IMR-90 (cell line): ENCODE results near the gene APP. TPM values are rescaled to one million over a fixed set of nuclear protein-coding genes. Genes with fewer than 3 reads are reported as not detected.

Experiments
- ATAC-seq: fragments of 200-7000 bp; cut with Tn5 transposase; 2 replicates; pipeline ENCODE4 v1.9.1; 2020; ENCODE audit warnings: low read depth, mild to moderate bottlenecking, moderate library complexity
- BruUV-seq: library from RNA; stranded (reverse); fragments of 400-500 nt; replicated peaks from 2 replicates; lab custom pipeline; 2021; lab: Mats Ljungman, UMichigan
- CTCF ChIA-PET: fragments of 300-600 bp; formaldehyde crosslinking; extraction: SDS; loops from one replicate; lab custom pipeline; 2021; ENCODE audit warnings: antibody characterized with exemption; lab: Yijun Ruan, JAX
- POLR2A ChIA-PET: fragments of 300-600 bp; sonication (Branson Sonifier 250); formaldehyde crosslinking; loops from one replicate; lab custom pipeline; 2022; ENCODE audit warnings: antibody characterized with exemption; ENCODE audit not compliant: unreplicated experiment; lab: Charles Lee
- DNase-seq: peaks from one replicate; pipeline ENCODE4 v3.0.0; 2013
- H2AFZ ChIP-seq: replicated peaks from 2 replicates; pipeline ENCODE3; 2013; ENCODE audit warnings: low read length, mild to moderate bottlenecking; ENCODE audit not compliant: poor library complexity
- H2AK5ac ChIP-seq: 2 replicates; pipeline ENCODE4 v1.6.1; 2013; ENCODE audit warnings: low read depth, low read length, inconsistent platforms
- H2AK9ac ChIP-seq: replicated peaks from 2 replicates; pipeline ENCODE3; 2013; ENCODE audit warnings: mild to moderate bottlenecking, low read depth, low read length, moderate library complexity; ENCODE audit not compliant: poor library complexity
- H2BK120ac ChIP-seq: 2 replicates; pipeline ENCODE4 v1.6.1; 2013; ENCODE audit warnings: low read depth, low read length, inconsistent platforms
- H2BK15ac ChIP-seq: 3 replicates; pipeline ENCODE4 v1.6.1; 2013; ENCODE audit warnings: low read depth, low read length, inconsistent platforms
- H2BK20ac ChIP-seq: 2 replicates; pipeline ENCODE4 v1.6.1; 2013; ENCODE audit warnings: low read depth, mild to moderate bottlenecking, inconsistent platforms, low read length, moderate library complexity
- H2BK5ac ChIP-seq: 2 replicates; pipeline ENCODE4 v1.6.1; 2013; ENCODE audit warnings: mild to moderate bottlenecking, low read depth, low read length, inconsistent platforms; ENCODE audit not compliant: poor library complexity, severe bottlenecking
- H3K14ac ChIP-seq: replicated peaks from 2 replicates; pipeline ENCODE4 v1.6.1; 2013; ENCODE audit warnings: low read depth, low read length, inconsistent platforms
- H3K18ac ChIP-seq: 2 replicates; pipeline ENCODE4 v1.6.1; 2013; ENCODE audit warnings: low read depth, low read length, control low read depth
- H3K23ac ChIP-seq: 2 replicates; pipeline ENCODE4 v1.6.1; 2013; ENCODE audit warnings: low read depth, low read length, inconsistent platforms
- H3K27ac ChIP-seq: 2 replicates; pipeline ENCODE4 v1.5.1; 2013; ENCODE audit warnings: mild to moderate bottlenecking, control low read depth, low read length; ENCODE audit not compliant: insufficient read depth
- H3K27me3 ChIP-seq: 2 replicates; pipeline ENCODE4 v1.6.1; 2013; ENCODE audit warnings: low read length; ENCODE audit not compliant: control insufficient read depth, insufficient read depth
- H3K36me3 ChIP-seq: 2 replicates; pipeline ENCODE4 v1.6.1; 2013; ENCODE audit warnings: low read length, mixed read lengths; ENCODE audit not compliant: control insufficient read depth, insufficient read depth
- H3K4ac ChIP-seq: 2 replicates; pipeline ENCODE4 v1.6.1; 2013; ENCODE audit warnings: low read depth, low read length, inconsistent platforms
- H3K4me1 ChIP-seq: 2 replicates; pipeline ENCODE4 v1.6.1; 2013; ENCODE audit warnings: low read length, mixed read lengths; ENCODE audit not compliant: control insufficient read depth, insufficient read depth
- H3K4me2 ChIP-seq: 2 replicates; pipeline ENCODE4 v1.6.1; 2013; ENCODE audit warnings: low read depth, mild to moderate bottlenecking, control low read depth, low read length, moderate library complexity
- H3K4me3 ChIP-seq: 2 replicates; pipeline ENCODE4 v1.5.1; 2013; ENCODE audit warnings: low read depth, mild to moderate bottlenecking, control low read depth, low read length, moderate library complexity; ENCODE audit not compliant: insufficient read depth
- H3K56ac ChIP-seq: 2 replicates; pipeline ENCODE4 v1.6.1; 2013; ENCODE audit warnings: low read length, inconsistent platforms; ENCODE audit not compliant: insufficient read depth; ENCODE audit errors: extremely low read depth
- H3K79me1 ChIP-seq, 2 experiments: 2 replicates each; pipeline ENCODE4 v1.6.1; 2013; ENCODE audit warnings: low read length in 2 of 2, inconsistent platforms in 1 of 2, low read depth in 1 of 2
- H3K9ac ChIP-seq: 2 replicates; pipeline ENCODE4 v1.6.1; 2013; ENCODE audit warnings: low read depth, low read length, control low read depth
- H3K9me1 ChIP-seq: 2 replicates; pipeline ENCODE4 v1.6.1; 2013; ENCODE audit warnings: low read length, inconsistent platforms; ENCODE audit not compliant: insufficient read depth
- H3K9me3 ChIP-seq: 2 replicates; pipeline ENCODE4 v1.6.1; 2013; ENCODE audit warnings: low read length; ENCODE audit not compliant: control insufficient read depth, insufficient read depth
- H4K20me1 ChIP-seq: 2 replicates; pipeline ENCODE4 v1.6.1; 2013; ENCODE audit warnings: low read length, inconsistent platforms; ENCODE audit not compliant: insufficient read depth
- H4K5ac ChIP-seq: 2 replicates; pipeline ENCODE4 v1.6.1; 2013; ENCODE audit warnings: mild to moderate bottlenecking, low read depth, low read length, control low read depth
- H4K8ac ChIP-seq, 2 experiments: 2 replicates each; pipeline ENCODE4 v1.6.1; 2013; ENCODE audit warnings: low read depth in 2 of 2, low read length in 2 of 2, control low read depth in 1 of 2, inconsistent platforms in 1 of 2
- H4K91ac ChIP-seq: 2 replicates; pipeline ENCODE4 v1.6.1; 2013; ENCODE audit warnings: low read depth, low read length, inconsistent platforms; ENCODE audit not compliant: insufficient read depth
- BHLHE40 ChIP-seq: fragments of 150-350 bp; IDR thresholded peaks from 2 replicates; pipeline ENCODE4 v1.6.1; 2016; ENCODE audit warnings: mild to moderate bottlenecking, low read depth, low read length
- CEBPB ChIP-seq: IDR thresholded peaks from 2 replicates; pipeline ENCODE4 v1.6.1; 2012; ENCODE audit warnings: low read depth, low read length, improper control_type of control experiment
- CHD1 ChIP-seq: IDR thresholded peaks from 2 replicates; pipeline ENCODE4 v1.6.1; 2012; ENCODE audit warnings: low read depth, low read length, improper control_type of control experiment
- FOS ChIP-seq: fragments of 150-350 bp; IDR thresholded peaks from 2 replicates; pipeline ENCODE4 v1.6.1; 2016; ENCODE audit warnings: low read depth, low read length
- MAZ ChIP-seq: IDR thresholded peaks from 2 replicates; pipeline ENCODE4 v1.6.1; 2012; ENCODE audit warnings: low read depth, mild to moderate bottlenecking, low read length, improper control_type of control experiment, moderate library complexity, borderline replicate concordance
- MXI1 ChIP-seq: IDR thresholded peaks from 2 replicates; pipeline ENCODE4 v1.6.1; 2012; ENCODE audit warnings: low read depth, mild to moderate bottlenecking, low read length, moderate library complexity, borderline replicate concordance
- NFE2L2 ChIP-seq: fragments of 150-350 bp; IDR thresholded peaks from 2 replicates; pipeline ENCODE4 v1.6.1; 2016; ENCODE audit warnings: low read depth, mild to moderate bottlenecking, low read length
- POLR2A ChIP-seq: IDR thresholded peaks from 2 replicates; pipeline ENCODE4 v1.6.1; 2012; ENCODE audit warnings: mild to moderate bottlenecking, low read depth, low read length
- RAD21 ChIP-seq: IDR thresholded peaks from 2 replicates; pipeline ENCODE4 v1.6.1; 2012; ENCODE audit warnings: low read length, improper control_type of control experiment
- RCOR1 ChIP-seq: IDR thresholded peaks from 2 replicates; pipeline ENCODE4 v1.6.1; 2012; ENCODE audit warnings: mild to moderate bottlenecking, low read length, improper control_type of control experiment; ENCODE audit not compliant: insufficient replicate concordance
- RFX5 ChIP-seq: IDR thresholded peaks from 2 replicates; pipeline ENCODE4 v1.8.0; 2012; ENCODE audit warnings: low read depth, mild to moderate bottlenecking, low read length, moderate library complexity
- WGBS, 2 experiments: methylation state at CpG; one replicate each; pipeline versions ENCODE4 v1.1.5 to v1.1.7; 2013; ENCODE audit warnings: missing lambda C conversion rate in 2 of 2; ENCODE audit not compliant: insufficient read length in 1 of 2; ENCODE audit errors: extremely low coverage in 2 of 2; 5-methylcytosine and 5-hydroxymethylcytosine counted together
- dilution Hi-C: fragments of 300-500 bp; cut with HindIII; formaldehyde crosslinking; loops from one replicate; pipeline ENCODE4 v1.14.3; 2018; ENCODE audit warnings: low sequenced_read_pairs; ENCODE audit not compliant: unreplicated experiment
- in situ Hi-C: fragments of 300-500 bp; cut with MboI; formaldehyde crosslinking; loops from 3 replicates; pipeline ENCODE4 v1.14.3; 2019; ENCODE audit warnings: low sequenced_read_pairs, inconsistent platforms, mixed read lengths
- intact Hi-C: fragments of 100-400 bp; cut with micrococcal nuclease; formaldehyde crosslinking; loops from 2 replicates; pipeline ENCODE4 v1.10.0; 2022
- polyA plus RNA-seq, 3 experiments: library from polyadenylated mRNA; depleted of rRNA; stranded (reverse); fragments of >200 nt; gene quantifications; 2 replicates each; pipeline ENCODE4 v1.2.3, GENCODE V29; 2012; ENCODE audit warnings: low replicate concordance in 1 of 3
- total RNA-seq: library from RNA; depleted of rRNA; stranded (reverse); fragments of >200 nt; gene quantifications from 2 replicates; pipeline ENCODE4 v1.2.3, GENCODE V29; 2012
- TF ChIP-seq, protein P1 (sequence below): conservative IDR thresholded peaks from 2 replicates; pipeline ENCODE4 v1.5.1; 2012; ENCODE audit warnings: mild to moderate bottlenecking, low read depth, low read length, improper control_type of control experiment
- TF ChIP-seq, protein P2 (sequence below): fragments of 150-350 bp; IDR thresholded peaks from 2 replicates; pipeline ENCODE4 v1.6.1; 2017; ENCODE audit warnings: mild to moderate bottlenecking, antibody characterized with exemption, low read length, low read depth
- TF ChIP-seq, protein P3 (sequence below): fragments of 150-350 bp; IDR thresholded peaks from 2 replicates; pipeline ENCODE4 v1.6.1; 2016; ENCODE audit warnings: low read depth, mild to moderate bottlenecking, low read length, moderate library complexity, borderline replicate concordance

APP gene
- total and polyA plus RNA-seq, 2 of the 4 experiments (the other 2 are of a cell fraction): 191 to 530 TPM

DNA sequence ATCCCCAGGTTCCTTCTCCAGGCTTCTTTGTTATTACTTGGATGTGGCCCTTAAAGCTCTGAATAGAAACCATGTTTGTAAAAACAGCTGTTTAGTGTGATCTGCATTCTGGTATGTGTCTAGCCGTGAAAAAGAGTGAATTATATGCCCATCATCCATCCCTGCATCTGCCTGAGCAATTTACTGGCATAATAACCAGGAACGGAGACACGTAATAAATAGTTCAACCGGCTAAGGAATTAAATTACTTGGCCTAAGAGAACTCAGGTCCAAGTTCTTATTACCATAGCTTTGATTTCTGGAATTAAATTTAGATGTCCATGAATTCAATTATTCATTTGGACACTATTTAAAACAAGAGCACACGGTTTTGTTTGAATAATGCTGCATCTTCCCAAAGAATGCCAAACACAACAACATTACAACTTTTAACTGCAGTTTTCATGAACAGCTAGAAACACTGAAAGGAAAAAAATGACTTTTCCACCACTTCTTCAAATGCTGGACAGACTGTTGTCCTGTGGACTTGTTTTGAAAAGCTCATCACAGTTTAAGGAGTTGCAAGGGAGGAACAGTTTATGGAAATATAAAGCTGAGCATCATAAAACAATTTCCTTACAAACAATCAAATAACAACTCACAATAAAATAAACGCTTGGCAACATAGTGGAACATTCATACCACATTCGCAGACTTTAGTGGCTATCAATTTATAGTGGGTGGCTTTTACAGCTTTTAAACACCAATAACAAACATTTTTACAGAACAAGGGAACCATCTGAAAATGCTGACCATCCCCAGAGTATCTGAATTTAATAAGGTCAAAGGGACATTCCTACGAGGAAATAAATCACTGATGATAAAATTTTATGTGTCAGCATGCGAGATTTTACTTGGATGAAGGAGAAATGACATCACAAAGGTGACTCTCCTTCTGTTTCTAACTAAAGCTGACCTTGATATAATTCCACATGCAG lies 144.7 kb downstream of the APP start:
- Histone ChIP-seq H3K79me1 (peaks cover 38 to 57% of the 10 kb centered on the region in 2 experiments), H2AFZ (no peak overlapping the region), H3K9me3 (no peaks in the 10 kb centered on the region), H3K4me1 (no peaks in the 10 kb centered on the region), H2BK20ac (no peak overlapping the region), H4K8ac (no peak overlapping the region), H2BK15ac (no peak overlapping the region), H2AK5ac (no peak overlapping the region), H3K56ac (no peak overlapping the region), H3K9me1 (peaks cover 4% of the 10 kb centered on the region; the same call in 1 of the 2 replicates), H3K18ac (no peak overlapping the region), H3K23ac (no peak overlapping the region), H3K9ac (no peak overlapping the region), H2BK5ac (no peak overlapping the region), H4K20me1 (peaks cover 4% of the 10 kb centered on the region; the same call in 1 of the 2 replicates), H3K14ac (no peak overlapping the region), H3K27ac (no peak overlapping the region), H2BK120ac (no peak overlapping the region), H3K4ac (no peak overlapping the region), H3K27me3 (no peaks in the 10 kb centered on the region), H2AK9ac (no peak overlapping the region), H4K5ac (no peak overlapping the region), H3K4me3 (no peak overlapping the region), H3K4me2 (no peak overlapping the region), H4K91ac (no peak overlapping the region), H3K36me3 (peaks cover 15% of the 10 kb centered on the region)
- BruUV-seq: no TSS peak
- no peak for DNase-seq
- intact Hi-C loops: no loop called here
- dilution Hi-C loops: no loop called here
- ChIA-PET POLR2A (no interaction called here), CTCF (interaction anchor here (0.6 kb wide), 1 partner anchor 215 kb away, joined by 3 read pairs; no protein-coding TSS in a partner anchor)
- no peak for ATAC-seq
- in situ Hi-C loops: no loop called here
- WGBS, 2 experiments: no CpG with 5 or more reads among the region's 9 CpGs
- no peak for TF ChIP-seq NFE2L2
- TF ChIP-seq, protein P1, sequence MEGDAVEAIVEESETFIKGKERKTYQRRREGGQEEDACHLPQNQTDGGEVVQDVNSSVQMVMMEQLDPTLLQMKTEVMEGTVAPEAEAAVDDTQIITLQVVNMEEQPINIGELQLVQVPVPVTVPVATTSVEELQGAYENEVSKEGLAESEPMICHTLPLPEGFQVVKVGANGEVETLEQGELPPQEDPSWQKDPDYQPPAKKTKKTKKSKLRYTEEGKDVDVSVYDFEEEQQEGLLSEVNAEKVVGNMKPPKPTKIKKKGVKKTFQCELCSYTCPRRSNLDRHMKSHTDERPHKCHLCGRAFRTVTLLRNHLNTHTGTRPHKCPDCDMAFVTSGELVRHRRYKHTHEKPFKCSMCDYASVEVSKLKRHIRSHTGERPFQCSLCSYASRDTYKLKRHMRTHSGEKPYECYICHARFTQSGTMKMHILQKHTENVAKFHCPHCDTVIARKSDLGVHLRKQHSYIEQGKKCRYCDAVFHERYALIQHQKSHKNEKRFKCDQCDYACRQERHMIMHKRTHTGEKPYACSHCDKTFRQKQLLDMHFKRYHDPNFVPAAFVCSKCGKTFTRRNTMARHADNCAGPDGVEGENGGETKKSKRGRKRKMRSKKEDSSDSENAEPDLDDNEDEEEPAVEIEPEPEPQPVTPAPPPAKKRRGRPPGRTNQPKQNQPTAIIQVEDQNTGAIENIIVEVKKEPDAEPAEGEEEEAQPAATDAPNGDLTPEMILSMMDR: no peak
- TF ChIP-seq MAZ: no peak
- no peak for TF ChIP-seq POLR2A
- no peak for TF ChIP-seq CHD1
- TF ChIP-seq, protein P2, sequence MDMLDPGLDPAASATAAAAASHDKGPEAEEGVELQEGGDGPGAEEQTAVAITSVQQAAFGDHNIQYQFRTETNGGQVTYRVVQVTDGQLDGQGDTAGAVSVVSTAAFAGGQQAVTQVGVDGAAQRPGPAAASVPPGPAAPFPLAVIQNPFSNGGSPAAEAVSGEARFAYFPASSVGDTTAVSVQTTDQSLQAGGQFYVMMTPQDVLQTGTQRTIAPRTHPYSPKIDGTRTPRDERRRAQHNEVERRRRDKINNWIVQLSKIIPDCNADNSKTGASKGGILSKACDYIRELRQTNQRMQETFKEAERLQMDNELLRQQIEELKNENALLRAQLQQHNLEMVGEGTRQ: no peak
- no peak for TF ChIP-seq RCOR1
- TF ChIP-seq MXI1: no peak
- TF ChIP-seq CEBPB: no peak
- TF ChIP-seq RFX5: no peak
- no peak for TF ChIP-seq BHLHE40
- TF ChIP-seq, protein P3, sequence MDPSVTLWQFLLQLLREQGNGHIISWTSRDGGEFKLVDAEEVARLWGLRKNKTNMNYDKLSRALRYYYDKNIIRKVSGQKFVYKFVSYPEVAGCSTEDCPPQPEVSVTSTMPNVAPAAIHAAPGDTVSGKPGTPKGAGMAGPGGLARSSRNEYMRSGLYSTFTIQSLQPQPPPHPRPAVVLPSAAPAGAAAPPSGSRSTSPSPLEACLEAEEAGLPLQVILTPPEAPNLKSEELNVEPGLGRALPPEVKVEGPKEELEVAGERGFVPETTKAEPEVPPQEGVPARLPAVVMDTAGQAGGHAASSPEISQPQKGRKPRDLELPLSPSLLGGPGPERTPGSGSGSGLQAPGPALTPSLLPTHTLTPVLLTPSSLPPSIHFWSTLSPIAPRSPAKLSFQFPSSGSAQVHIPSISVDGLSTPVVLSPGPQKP: no peak
- TF ChIP-seq FOS: no peak
- no peak for TF ChIP-seq RAD21
